K562 (cell line): ENCODE results near the gene EXOC2. TPM values are rescaled to one million over a fixed set of nuclear protein-coding genes. Genes with fewer than 3 reads are reported as not detected.

ENCODE experiments used
- EP400 ChIP-seq: fragments of 450-650 bp; IDR thresholded peaks from 2 replicates; pipeline ENCODE4 v1.6.1; 2017; ENCODE audit warnings: antibody characterized with exemption, mild to moderate bottlenecking, moderate library complexity
- L3MBTL2 ChIP-seq: fragments of 450-650 bp; IDR thresholded peaks from 2 replicates; pipeline ENCODE4 v1.6.1; 2016; ENCODE audit warnings: mild to moderate bottlenecking, moderate library complexity
- NFXL1 ChIP-seq: fragments of 450-650 bp; formaldehyde crosslinking; IDR thresholded peaks from 2 replicates; pipeline ENCODE4 v1.4.0; 2021; ENCODE audit warnings: mild to moderate bottlenecking
- NRF1 ChIP-seq, 2 experiments: fragments of 450-650 bp; IDR thresholded peaks in 1 of 2; conservative IDR thresholded peaks in 1 of 2; 2 replicates each; pipeline ENCODE4 v1.6.1; 2014; ENCODE audit warnings: mild to moderate bottlenecking in 2 of 2
- PHB2 ChIP-seq: fragments of 450-650 bp; IDR thresholded peaks from 2 replicates; pipeline ENCODE4 v1.6.1; 2017; ENCODE audit warnings: low read depth
- PHF20 ChIP-seq: fragments of 450-650 bp; IDR thresholded peaks from 2 replicates; pipeline ENCODE4 v1.6.1; 2018; ENCODE audit not compliant: partially characterized antibody
- POLR2B ChIP-seq: fragments of 450-650 bp; IDR thresholded peaks from 2 replicates; pipeline ENCODE4 v1.6.1; 2018; ENCODE audit warnings: low read depth; ENCODE audit not compliant: partially characterized antibody
- POLR2G ChIP-seq: fragments of 200-400 bp; formaldehyde crosslinking; IDR thresholded peaks from 2 replicates; pipeline ENCODE4 v1.6.1; 2017; ENCODE audit warnings: low read depth, mild to moderate bottlenecking, antibody characterized with exemption, low read length, moderate library complexity
- RBFOX2 ChIP-seq: fragments of 200-400 bp; formaldehyde crosslinking; IDR thresholded peaks from 2 replicates; pipeline ENCODE4 v1.6.1; 2017; ENCODE audit warnings: low read depth, mild to moderate bottlenecking, low read length, moderate library complexity
- SIX5 ChIP-seq, 2 experiments: IDR thresholded peaks; 2 replicates each; pipeline ENCODE4 v1.6.1; 2011; ENCODE audit warnings: low read length in 2 of 2, borderline replicate concordance in 1 of 2, low read depth in 1 of 2, mild to moderate bottlenecking in 1 of 2, moderate library complexity in 1 of 2; ENCODE audit not compliant: insufficient read depth in 1 of 2
- polyA plus RNA-seq, 8 experiments: library from polyadenylated mRNA; depleted of rRNA in 4 of 8; stranded (reverse) in 5 of 8; unstranded in 3 of 8; fragments of >200 nt; fragmentation: Nextera tagmentation in 2 of 8; fragmentation: Illumina TruSeq in 1 of 8; extraction: Ambion mirVana in 2 of 8; extraction: Trizol in 1 of 8; gene quantifications; 2 replicates each; pipeline versions ENCODE4 v1.2.1 to v1.2.3, GENCODE V29; 2011 to 2014; ENCODE audit warnings: inconsistent platforms in 1 of 8, missing spikeins in 1 of 8
- total RNA-seq, 7 experiments: library from RNA; depleted of rRNA in 6 of 7; stranded (reverse); fragments of >200 nt in 6 of 7; fragmentation: Illumina TruSeq in 2 of 7; extraction: Trizol in 2 of 7; gene quantifications; 2 replicates each; pipeline versions ENCODE4 v1.2.1 to v1.2.3, GENCODE V29; 2011 to 2021; ENCODE audit warnings: low replicate concordance in 1 of 7
- TF ChIP-seq, protein P1 (sequence below): fragments of 450-650 bp; IDR thresholded peaks from 2 replicates; pipeline ENCODE4 v1.7.0; 2016; ENCODE audit warnings: borderline replicate concordance
- TF ChIP-seq, protein P2 (sequence below), 2 experiments: fragments of 450-650 bp; formaldehyde crosslinking in 1 of 2; IDR thresholded peaks; 2 replicates each; pipeline versions ENCODE4 v1.4.0 to v1.6.1; 2014 to 2020; ENCODE audit warnings: mild to moderate bottlenecking in 2 of 2, borderline replicate concordance in 1 of 2, low read depth in 1 of 2
- TF ChIP-seq, protein P3 (sequence below), 2 experiments: IDR thresholded peaks in 1 of 2; conservative IDR thresholded peaks in 1 of 2; 2 replicates each; pipeline ENCODE4 v1.6.1; 2016; ENCODE audit warnings: low read depth in 2 of 2, mild to moderate bottlenecking in 1 of 2, missing compliant biosample characterization in 1 of 2, missing genetic modification characterization in 1 of 2, moderate library complexity in 1 of 2

The EXOC2 gene
- total and polyA plus RNA-seq, 9 of the 15 experiments (the other 6 are each of a cell fraction or from before 2014, with no cell fraction given): 12.2 to 30.2 (median 24.2) TPM

DNA sequence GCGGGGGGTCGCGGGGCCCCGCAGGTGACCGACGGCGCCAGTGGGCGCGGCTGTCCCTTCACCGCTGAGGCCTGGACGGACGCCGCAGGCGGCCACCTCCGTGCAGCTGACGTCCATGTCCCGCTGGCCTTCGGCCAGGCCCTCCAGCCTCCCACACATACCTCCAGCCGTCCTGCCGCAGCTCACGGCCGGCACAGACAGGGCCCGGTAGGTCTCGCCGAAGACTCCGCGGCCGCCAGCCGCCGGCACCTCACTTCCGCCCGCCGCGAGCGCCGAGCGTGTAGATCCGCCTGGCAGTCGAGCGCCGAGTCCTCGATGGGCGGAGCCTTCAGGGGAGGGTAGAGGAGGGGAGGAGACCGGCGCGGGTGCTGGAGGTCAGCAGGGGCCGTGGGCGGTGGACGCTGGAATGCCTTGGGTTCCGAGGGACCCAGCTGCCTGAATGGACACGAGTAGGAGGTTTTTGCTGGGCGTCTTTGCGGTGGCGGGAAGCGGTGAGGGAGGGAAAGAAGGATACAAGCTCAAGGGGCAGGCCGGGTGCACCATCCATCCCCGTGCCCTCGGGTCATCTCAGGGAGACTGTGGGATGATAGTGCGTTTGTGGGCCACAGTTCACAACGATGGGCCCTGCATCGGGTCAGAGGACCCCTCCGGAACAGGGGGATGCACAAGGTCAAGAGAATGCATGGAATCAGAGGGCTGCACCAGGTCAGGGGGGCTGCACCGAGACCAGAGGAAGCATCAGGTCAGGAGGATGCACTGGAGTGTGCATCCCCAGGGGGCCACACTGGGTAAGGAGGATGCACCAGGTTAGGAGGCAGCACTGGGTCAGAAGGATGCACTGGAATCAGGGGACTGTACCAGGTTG is at the start of gene EXOC2 (continued):
- TF ChIP-seq, protein P1, sequence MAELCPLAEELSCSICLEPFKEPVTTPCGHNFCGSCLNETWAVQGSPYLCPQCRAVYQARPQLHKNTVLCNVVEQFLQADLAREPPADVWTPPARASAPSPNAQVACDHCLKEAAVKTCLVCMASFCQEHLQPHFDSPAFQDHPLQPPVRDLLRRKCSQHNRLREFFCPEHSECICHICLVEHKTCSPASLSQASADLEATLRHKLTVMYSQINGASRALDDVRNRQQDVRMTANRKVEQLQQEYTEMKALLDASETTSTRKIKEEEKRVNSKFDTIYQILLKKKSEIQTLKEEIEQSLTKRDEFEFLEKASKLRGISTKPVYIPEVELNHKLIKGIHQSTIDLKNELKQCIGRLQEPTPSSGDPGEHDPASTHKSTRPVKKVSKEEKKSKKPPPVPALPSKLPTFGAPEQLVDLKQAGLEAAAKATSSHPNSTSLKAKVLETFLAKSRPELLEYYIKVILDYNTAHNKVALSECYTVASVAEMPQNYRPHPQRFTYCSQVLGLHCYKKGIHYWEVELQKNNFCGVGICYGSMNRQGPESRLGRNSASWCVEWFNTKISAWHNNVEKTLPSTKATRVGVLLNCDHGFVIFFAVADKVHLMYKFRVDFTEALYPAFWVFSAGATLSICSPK: no peak
- TF ChIP-seq, protein P2, sequence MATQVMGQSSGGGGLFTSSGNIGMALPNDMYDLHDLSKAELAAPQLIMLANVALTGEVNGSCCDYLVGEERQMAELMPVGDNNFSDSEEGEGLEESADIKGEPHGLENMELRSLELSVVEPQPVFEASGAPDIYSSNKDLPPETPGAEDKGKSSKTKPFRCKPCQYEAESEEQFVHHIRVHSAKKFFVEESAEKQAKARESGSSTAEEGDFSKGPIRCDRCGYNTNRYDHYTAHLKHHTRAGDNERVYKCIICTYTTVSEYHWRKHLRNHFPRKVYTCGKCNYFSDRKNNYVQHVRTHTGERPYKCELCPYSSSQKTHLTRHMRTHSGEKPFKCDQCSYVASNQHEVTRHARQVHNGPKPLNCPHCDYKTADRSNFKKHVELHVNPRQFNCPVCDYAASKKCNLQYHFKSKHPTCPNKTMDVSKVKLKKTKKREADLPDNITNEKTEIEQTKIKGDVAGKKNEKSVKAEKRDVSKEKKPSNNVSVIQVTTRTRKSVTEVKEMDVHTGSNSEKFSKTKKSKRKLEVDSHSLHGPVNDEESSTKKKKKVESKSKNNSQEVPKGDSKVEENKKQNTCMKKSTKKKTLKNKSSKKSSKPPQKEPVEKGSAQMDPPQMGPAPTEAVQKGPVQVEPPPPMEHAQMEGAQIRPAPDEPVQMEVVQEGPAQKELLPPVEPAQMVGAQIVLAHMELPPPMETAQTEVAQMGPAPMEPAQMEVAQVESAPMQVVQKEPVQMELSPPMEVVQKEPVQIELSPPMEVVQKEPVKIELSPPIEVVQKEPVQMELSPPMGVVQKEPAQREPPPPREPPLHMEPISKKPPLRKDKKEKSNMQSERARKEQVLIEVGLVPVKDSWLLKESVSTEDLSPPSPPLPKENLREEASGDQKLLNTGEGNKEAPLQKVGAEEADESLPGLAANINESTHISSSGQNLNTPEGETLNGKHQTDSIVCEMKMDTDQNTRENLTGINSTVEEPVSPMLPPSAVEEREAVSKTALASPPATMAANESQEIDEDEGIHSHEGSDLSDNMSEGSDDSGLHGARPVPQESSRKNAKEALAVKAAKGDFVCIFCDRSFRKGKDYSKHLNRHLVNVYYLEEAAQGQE (IDR thresholded peaks at IDR 0.05; ENCODE audit: borderline replicate concordance): peak; percentile 99
- TF ChIP-seq, protein P2 (CRISPR knock-in tag; IDR thresholded peaks at IDR 0.05; ENCODE audit: low read depth): peak; percentile 53; the same call in 1 of the 2 replicates
- TF ChIP-seq NFXL1 (CRISPR knock-in tag): no peak
- peak; percentile 88 for TF ChIP-seq RBFOX2
- peak; percentile 92 for TF ChIP-seq POLR2G
- TF ChIP-seq, protein P3, sequence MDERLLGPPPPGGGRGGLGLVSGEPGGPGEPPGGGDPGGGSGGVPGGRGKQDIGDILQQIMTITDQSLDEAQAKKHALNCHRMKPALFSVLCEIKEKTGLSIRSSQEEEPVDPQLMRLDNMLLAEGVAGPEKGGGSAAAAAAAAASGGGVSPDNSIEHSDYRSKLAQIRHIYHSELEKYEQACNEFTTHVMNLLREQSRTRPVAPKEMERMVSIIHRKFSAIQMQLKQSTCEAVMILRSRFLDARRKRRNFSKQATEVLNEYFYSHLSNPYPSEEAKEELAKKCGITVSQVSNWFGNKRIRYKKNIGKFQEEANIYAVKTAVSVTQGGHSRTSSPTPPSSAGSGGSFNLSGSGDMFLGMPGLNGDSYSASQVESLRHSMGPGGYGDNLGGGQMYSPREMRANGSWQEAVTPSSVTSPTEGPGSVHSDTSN (CRISPR knock-in tag; IDR thresholded peaks at IDR 0.05; ENCODE audit: low read depth): no peak
- TF ChIP-seq, protein P3 (tag; conservative IDR thresholded peaks at IDR 0.05; ENCODE audit: low read depth): no peak
- TF ChIP-seq SIX5 (IDR thresholded peaks at IDR 0.05; ENCODE audit: borderline replicate concordance in 1 of 2, insufficient read depth in 1 of 2, low read depth in 1 of 2, low read length in 2 of 2): peak; percentile 44 to 56; a peak in 3 of 4 replicates
- no peak for TF ChIP-seq PHB2
- peak; percentile 91 for TF ChIP-seq PHF20
- TF ChIP-seq POLR2B: peak; percentile 58
- TF ChIP-seq EP400: peak; percentile 80
- TF ChIP-seq L3MBTL2: peak; percentile 96
- peak in 1 of 2 experiments; percentile 26; a peak in 1 of 4 replicates for TF ChIP-seq NRF1 (conservative IDR thresholded peaks at IDR 0.05 in 1 of 2, IDR thresholded peaks at IDR 0.05 in 1 of 2)
